Lower leg skin (tissue), 3 donors: ENCODE results near the gene PRDX5.

ENCODE experiments used
- POLR2A ChIP-seq, 2 donors: fragments of 450-650 bp; IDR thresholded peaks; one replicate each; pipeline ENCODE4 v1.6.1; 2016 to 2017; ENCODE audit warnings: antibody characterized with exemption in 2 of 2, mild to moderate bottlenecking in 1 of 2, moderate library complexity in 1 of 2
- TF ChIP-seq, protein P1 (sequence below), 3 donors: fragments of 450-650 bp; IDR thresholded peaks; one replicate each; pipeline ENCODE4 v1.5.1; 2016; ENCODE audit warnings: antibody characterized with exemption in 3 of 3, mild to moderate bottlenecking in 3 of 3, moderate library complexity in 2 of 3

GRCh38 chr11:64295760-64296159, 22.2 kb upstream of the PRDX5 start:
- TF ChIP-seq, protein P1, sequence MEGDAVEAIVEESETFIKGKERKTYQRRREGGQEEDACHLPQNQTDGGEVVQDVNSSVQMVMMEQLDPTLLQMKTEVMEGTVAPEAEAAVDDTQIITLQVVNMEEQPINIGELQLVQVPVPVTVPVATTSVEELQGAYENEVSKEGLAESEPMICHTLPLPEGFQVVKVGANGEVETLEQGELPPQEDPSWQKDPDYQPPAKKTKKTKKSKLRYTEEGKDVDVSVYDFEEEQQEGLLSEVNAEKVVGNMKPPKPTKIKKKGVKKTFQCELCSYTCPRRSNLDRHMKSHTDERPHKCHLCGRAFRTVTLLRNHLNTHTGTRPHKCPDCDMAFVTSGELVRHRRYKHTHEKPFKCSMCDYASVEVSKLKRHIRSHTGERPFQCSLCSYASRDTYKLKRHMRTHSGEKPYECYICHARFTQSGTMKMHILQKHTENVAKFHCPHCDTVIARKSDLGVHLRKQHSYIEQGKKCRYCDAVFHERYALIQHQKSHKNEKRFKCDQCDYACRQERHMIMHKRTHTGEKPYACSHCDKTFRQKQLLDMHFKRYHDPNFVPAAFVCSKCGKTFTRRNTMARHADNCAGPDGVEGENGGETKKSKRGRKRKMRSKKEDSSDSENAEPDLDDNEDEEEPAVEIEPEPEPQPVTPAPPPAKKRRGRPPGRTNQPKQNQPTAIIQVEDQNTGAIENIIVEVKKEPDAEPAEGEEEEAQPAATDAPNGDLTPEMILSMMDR (IDR thresholded peaks at IDR 0.05) = no peak
- no peak for TF ChIP-seq POLR2A (IDR thresholded peaks at IDR 0.05)
